HEK293T (cell line): ENCODE measurements around the gene PPP3R1.

Experiments used
- ARNT ChIP-seq: fragments of 450-650 bp; IDR thresholded peaks from 2 replicates; pipeline ENCODE4 v1.6.1; 2017; ENCODE audit warnings: mild to moderate bottlenecking
- BHLHE40 ChIP-seq: fragments of 450-650 bp; IDR thresholded peaks from 2 replicates; pipeline ENCODE4 v1.6.1; 2016; ENCODE audit warnings: mild to moderate bottlenecking, moderate library complexity, borderline replicate concordance
- ELF4 ChIP-seq: fragments of 450-650 bp; IDR thresholded peaks from 2 replicates; pipeline ENCODE4 v1.6.1; 2017; ENCODE audit warnings: antibody characterized with exemption
- FOXK2 ChIP-seq: fragments of 450-650 bp; IDR thresholded peaks from 2 replicates; pipeline ENCODE4 v1.6.1; 2016; ENCODE audit warnings: mild to moderate bottlenecking
- FOXM1 ChIP-seq: fragments of 450-650 bp; IDR thresholded peaks from 2 replicates; pipeline ENCODE4 v1.6.1; 2017; ENCODE audit warnings: mild to moderate bottlenecking, borderline replicate concordance
- LEF1 ChIP-seq: fragments of 450-650 bp; IDR thresholded peaks from 2 replicates; pipeline ENCODE4 v1.6.1; 2017; ENCODE audit warnings: mild to moderate bottlenecking, borderline replicate concordance
- NFRKB ChIP-seq: fragments of 450-650 bp; IDR thresholded peaks from 2 replicates; pipeline ENCODE4 v1.6.1; 2016; ENCODE audit warnings: mild to moderate bottlenecking, moderate library complexity
- SP1 ChIP-seq: fragments of 450-650 bp; IDR thresholded peaks from 2 replicates; pipeline ENCODE4 v1.6.1; 2017
- SUZ12 ChIP-seq: fragments of 450-650 bp; IDR thresholded peaks from 2 replicates; pipeline ENCODE4 v1.6.1; 2016; ENCODE audit warnings: mild to moderate bottlenecking

- TF ChIP-seq SP1 (no peak), LEF1 (no peak), NFRKB (no peak), ARNT (no peak), BHLHE40 (no peak), SUZ12 (no peak), ELF4 (no peak), FOXK2 (no peak), FOXM1 (no peak)
Measured at GRCh38 chr2:68225119-68225632, 27.2 kb downstream of the PPP3R1 start.
